Osteoblast (primary cell): ENCODE measurements around the gene EIPR1. TPM values are rescaled to one million over a fixed set of nuclear protein-coding genes. Genes with fewer than 3 reads are reported as not detected.

Experiments used
- DNase-seq: peaks from one replicate; pipeline ENCODE4 v3.0.0; 2011; ENCODE audit warnings: low spot score, mixed read lengths; ENCODE audit not compliant: insufficient read length; ENCODE audit errors: missing footprints
- H2AFZ ChIP-seq: 2 replicates; pipeline ENCODE4 v1.6.0; 2011; ENCODE audit warnings: mild to moderate bottlenecking, low read length
- H3K27ac ChIP-seq: 2 replicates; pipeline ENCODE4 v1.5.1; 2011; ENCODE audit warnings: mild to moderate bottlenecking, low read depth, low read length, moderate library complexity
- H3K27me3 ChIP-seq: 2 replicates; pipeline ENCODE4 v1.6.0; 2012; ENCODE audit warnings: mild to moderate bottlenecking, control low read depth, inconsistent platforms, low read length, moderate library complexity; ENCODE audit not compliant: insufficient read depth
- H3K36me3 ChIP-seq: 2 replicates; pipeline ENCODE4 v1.5.1; 2011; ENCODE audit warnings: mild to moderate bottlenecking, low read length, control low read depth, moderate library complexity; ENCODE audit not compliant: insufficient read depth
- H3K4me1 ChIP-seq: 2 replicates; pipeline ENCODE4 v1.5.1; 2011; ENCODE audit warnings: mild to moderate bottlenecking, low read length, control low read depth, moderate library complexity; ENCODE audit not compliant: insufficient read depth
- H3K4me2 ChIP-seq: 2 replicates; pipeline ENCODE4 v1.6.0; 2011; ENCODE audit warnings: mild to moderate bottlenecking, low read length; ENCODE audit not compliant: insufficient read depth
- H3K4me3 ChIP-seq: fragments of 200-600 bp; sonication (generic); 3 replicates; pipeline ENCODE4 v1.5.1; 2012; ENCODE audit warnings: mild to moderate bottlenecking, low read length, inconsistent platforms; ENCODE audit not compliant: insufficient read depth
- H3K79me2 ChIP-seq: 2 replicates; pipeline ENCODE4 v1.6.0; 2012; ENCODE audit warnings: mild to moderate bottlenecking, low read length, control low read depth, inconsistent platforms; ENCODE audit not compliant: insufficient read depth
- H3K9me3 ChIP-seq: 2 replicates; pipeline ENCODE4 v1.5.1; 2011; ENCODE audit warnings: low read depth, low read length, control low read depth
- H4K20me1 ChIP-seq: 2 replicates; pipeline ENCODE4 v1.6.0; 2012; ENCODE audit warnings: mild to moderate bottlenecking, low read length, control low read depth; ENCODE audit not compliant: insufficient read depth
- total RNA-seq: library from RNA; depleted of rRNA; stranded (reverse); fragments of >200 nt; gene quantifications from 2 replicates; pipeline ENCODE4 v1.2.3, GENCODE V29; 2012
- TF ChIP-seq, protein P1 (sequence below): IDR thresholded peaks from 2 replicates; pipeline ENCODE4 v1.5.1; 2011; ENCODE audit warnings: mild to moderate bottlenecking, low read depth, low read length, moderate library complexity; ENCODE audit errors: extremely low read depth

EIPR1 gene
- total RNA-seq, 1 donor: 17.7 TPM

DNA sequence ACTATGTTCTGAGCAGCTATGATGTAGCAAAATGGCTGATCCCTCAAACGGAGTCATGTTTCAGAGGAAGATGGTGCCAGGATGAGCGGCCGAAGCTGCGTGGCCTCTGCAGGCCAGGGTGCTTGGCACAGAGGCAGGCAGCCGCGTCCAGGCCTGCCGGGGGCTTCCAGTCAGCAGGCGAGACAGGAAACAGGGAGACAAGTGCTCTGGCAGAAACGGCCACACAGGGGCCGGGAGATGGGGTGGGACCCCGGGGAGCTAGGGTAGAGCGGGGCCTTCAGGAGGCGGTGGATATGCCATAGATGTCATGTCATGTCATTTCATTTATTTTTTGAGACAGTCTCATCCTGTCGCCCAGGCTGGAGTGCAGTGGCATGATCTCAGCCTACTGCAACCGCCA is 50.7 kb downstream of the EIPR1 start:
- H3K4me2 ChIP-seq: no peak overlapping the region
- peaks cover 6% of the 10 kb centered on the region for H3K79me2 ChIP-seq
- H3K27ac ChIP-seq: no peak overlapping the region
- no peaks in the 10 kb centered on the region for H3K9me3 ChIP-seq
- no peaks in the 10 kb centered on the region for H3K4me1 ChIP-seq
- DNase-seq: peak; percentile 59
- H3K36me3 ChIP-seq: peaks cover 5% of the 10 kb centered on the region
- no peak overlapping the region for H2AFZ ChIP-seq
- H3K27me3 ChIP-seq: no peaks in the 10 kb centered on the region
- TF ChIP-seq, protein P1, sequence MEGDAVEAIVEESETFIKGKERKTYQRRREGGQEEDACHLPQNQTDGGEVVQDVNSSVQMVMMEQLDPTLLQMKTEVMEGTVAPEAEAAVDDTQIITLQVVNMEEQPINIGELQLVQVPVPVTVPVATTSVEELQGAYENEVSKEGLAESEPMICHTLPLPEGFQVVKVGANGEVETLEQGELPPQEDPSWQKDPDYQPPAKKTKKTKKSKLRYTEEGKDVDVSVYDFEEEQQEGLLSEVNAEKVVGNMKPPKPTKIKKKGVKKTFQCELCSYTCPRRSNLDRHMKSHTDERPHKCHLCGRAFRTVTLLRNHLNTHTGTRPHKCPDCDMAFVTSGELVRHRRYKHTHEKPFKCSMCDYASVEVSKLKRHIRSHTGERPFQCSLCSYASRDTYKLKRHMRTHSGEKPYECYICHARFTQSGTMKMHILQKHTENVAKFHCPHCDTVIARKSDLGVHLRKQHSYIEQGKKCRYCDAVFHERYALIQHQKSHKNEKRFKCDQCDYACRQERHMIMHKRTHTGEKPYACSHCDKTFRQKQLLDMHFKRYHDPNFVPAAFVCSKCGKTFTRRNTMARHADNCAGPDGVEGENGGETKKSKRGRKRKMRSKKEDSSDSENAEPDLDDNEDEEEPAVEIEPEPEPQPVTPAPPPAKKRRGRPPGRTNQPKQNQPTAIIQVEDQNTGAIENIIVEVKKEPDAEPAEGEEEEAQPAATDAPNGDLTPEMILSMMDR: no peak
- no peak overlapping the region for H3K4me3 ChIP-seq
- H4K20me1 ChIP-seq: peaks cover 17% of the 10 kb centered on the region

DNA sequence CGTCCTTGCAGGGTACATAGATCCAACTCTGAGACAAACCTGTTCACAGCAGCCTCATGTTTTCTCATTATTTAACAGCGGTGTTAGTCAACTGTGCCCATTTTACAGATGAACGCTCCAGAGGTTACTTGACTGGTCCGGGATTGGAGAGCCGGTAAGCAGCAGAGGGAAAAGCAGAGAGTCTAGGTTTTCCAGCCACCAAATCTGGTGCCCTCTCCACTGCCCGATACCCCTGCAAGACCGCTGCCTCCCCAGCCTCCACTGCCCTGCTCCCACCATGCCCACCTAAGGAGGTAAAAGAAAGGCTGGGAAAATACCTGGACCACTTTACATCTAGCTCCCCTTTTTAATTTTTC is 51.5 kb downstream of the EIPR1 start:
- TF ChIP-seq, protein P1: no peak
- Histone ChIP-seq H3K27ac (no peak overlapping the region), H3K79me2 (peaks cover 6% of the 10 kb centered on the region), H3K4me2 (no peak overlapping the region), H3K27me3 (no peaks in the 10 kb centered on the region), H3K4me3 (no peak overlapping the region), H4K20me1 (peaks cover 17% of the 10 kb centered on the region), H3K9me3 (no peaks in the 10 kb centered on the region), H2AFZ (no peak overlapping the region), H3K36me3 (peaks cover 5% of the 10 kb centered on the region), H3K4me1 (no peaks in the 10 kb centered on the region)
- no peak for DNase-seq

DNA sequence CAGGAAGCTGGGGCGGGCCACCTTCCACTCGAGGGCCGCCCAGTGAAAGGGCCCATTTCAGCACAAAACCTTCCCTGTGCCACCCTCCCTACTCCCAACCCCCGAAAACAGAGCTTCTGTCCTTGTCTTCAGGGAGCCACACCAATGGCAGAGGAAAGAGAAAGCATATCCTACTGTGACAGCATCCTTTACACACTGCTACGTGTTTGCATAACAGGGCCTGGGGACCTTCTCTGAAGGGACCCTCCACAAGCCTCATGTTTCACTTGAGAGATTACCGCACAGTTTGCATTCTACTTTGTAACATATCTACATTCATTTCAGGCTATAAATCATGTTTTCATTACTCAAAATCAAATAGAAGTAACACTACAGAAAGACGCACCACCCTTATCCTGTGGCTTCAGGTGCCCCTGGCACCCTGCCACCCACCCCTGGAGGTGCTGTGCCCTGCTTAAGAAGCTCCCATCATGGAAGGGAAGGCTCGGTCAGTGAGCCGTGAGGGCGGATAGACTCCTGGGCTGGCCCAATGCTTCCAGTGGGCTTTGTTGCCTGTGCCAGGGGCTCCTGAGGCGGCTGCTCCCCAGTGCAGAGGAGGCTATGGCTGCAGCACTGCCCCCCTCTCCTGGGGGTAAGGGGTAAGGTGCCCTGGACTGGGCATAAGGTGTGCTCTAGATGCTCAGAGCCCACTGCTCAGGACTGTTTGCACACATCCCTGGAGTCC is 52.0 kb downstream of the EIPR1 start:
- Histone ChIP-seq H3K36me3 (no peaks in the 10 kb centered on the region), H3K4me1 (no peaks in the 10 kb centered on the region), H3K27ac (no peak overlapping the region), H3K4me2 (no peak overlapping the region), H3K4me3 (no peak overlapping the region), H4K20me1 (peaks cover 17% of the 10 kb centered on the region), H3K79me2 (peaks cover 4% of the 10 kb centered on the region), H3K9me3 (no peaks in the 10 kb centered on the region), H3K27me3 (no peaks in the 10 kb centered on the region), H2AFZ (no peak overlapping the region)
- TF ChIP-seq, protein P1: no peak
- DNase-seq: peak; percentile 67

DNA sequence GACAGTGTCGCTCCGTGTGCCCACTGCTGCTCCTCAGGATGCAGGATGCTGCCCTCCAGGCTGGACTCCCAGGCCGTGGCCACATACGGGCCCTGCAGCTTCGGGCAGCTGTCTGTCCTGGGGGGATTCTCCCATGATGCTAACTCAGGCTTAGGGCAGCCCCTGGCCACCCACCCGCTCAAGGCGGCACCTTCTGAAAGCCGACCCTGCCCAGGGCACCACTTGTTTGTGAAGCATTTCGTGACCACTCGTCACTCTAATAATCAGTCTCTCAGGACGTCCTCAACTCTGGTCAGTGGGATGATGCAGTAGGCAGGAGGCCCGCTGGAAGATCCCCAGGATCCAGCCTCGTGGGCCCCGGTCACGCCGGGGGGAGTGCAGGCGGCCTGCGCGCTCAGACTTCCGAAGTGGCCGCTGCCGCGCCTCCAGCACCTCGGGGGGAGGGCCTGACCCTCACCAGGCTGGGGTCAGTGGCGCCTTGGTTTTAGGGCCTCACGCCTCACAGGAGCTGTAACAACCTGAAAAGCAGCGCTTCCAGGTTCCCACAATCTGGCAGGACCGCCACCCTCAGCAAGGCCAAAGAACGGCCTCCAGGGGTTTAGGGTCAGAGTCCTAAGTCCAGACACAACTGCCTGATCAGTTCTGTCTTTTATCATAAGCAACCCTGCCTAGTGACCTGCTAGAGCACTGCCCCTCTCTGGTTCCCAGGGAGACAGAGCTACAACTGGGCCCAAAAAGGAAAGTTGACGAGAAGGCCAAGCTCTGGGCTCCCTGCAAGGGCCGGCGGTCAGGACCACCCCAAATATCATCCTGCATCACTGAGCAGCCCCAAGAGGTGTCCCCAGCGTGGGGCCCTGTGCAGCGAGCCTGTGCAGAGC is 53.0 kb downstream of the EIPR1 start:
- no peaks in the 10 kb centered on the region for H3K36me3 ChIP-seq
- H3K9me3 ChIP-seq: no peaks in the 10 kb centered on the region
- TF ChIP-seq, protein P1: no peak
- DNase-seq: peak; percentile 85
- peaks cover 19% of the 10 kb centered on the region for H4K20me1 ChIP-seq
- no peak overlapping the region for H2AFZ ChIP-seq
- H3K4me3 ChIP-seq: no peak overlapping the region
- no peaks in the 10 kb centered on the region for H3K4me1 ChIP-seq
- no peak overlapping the region for H3K27ac ChIP-seq
- H3K27me3 ChIP-seq: no peaks in the 10 kb centered on the region
- peaks cover 2% of the 10 kb centered on the region for H3K79me2 ChIP-seq
- H3K4me2 ChIP-seq: no peak overlapping the region
